Omental fat pad (tissue), 4 donors: Measurements from ENCODE around the gene TMEM129. TPM values are rescaled to one million over a fixed set of nuclear protein-coding genes. Genes with fewer than 3 reads are reported as not detected.
A peak's percentile ranks its signal among the peaks of the same experiment; 100 is the strongest.

Experiments used
- ATAC-seq: fragments of 150-250 bp; one replicate; pipeline ENCODE4 v1.9.1; 2016; ENCODE audit warnings: mild to moderate bottlenecking, moderate library complexity; ENCODE audit not compliant: low FRiP score
- DNase-seq: peaks from one replicate; pipeline ENCODE4 v3.0.0-alpha.2; 2019; ENCODE audit warnings: low spot score
- total RNA-seq, 4 donors: library from RNA; depleted of rRNA; stranded (reverse); fragments of >200 nt; gene quantifications; one replicate each; pipeline ENCODE4 v1.1.0, GENCODE V29; 2016
- TF ChIP-seq, protein P1 (sequence below), 3 donors: fragments of 450-650 bp; IDR thresholded peaks; one replicate each; pipeline ENCODE4 v1.5.1; 2016 to 2017; ENCODE audit warnings: antibody characterized with exemption in 3 of 3, mild to moderate bottlenecking in 3 of 3, moderate library complexity in 2 of 3

TMEM129 gene
- total RNA-seq, 4 donors from 2014 or later = 31.9 to 59.0 (median 43.5) TPM

GRCh38 chr4:1722551-1723118 is 1.5 kb upstream of the TMEM129 start:
- TF ChIP-seq, protein P1, sequence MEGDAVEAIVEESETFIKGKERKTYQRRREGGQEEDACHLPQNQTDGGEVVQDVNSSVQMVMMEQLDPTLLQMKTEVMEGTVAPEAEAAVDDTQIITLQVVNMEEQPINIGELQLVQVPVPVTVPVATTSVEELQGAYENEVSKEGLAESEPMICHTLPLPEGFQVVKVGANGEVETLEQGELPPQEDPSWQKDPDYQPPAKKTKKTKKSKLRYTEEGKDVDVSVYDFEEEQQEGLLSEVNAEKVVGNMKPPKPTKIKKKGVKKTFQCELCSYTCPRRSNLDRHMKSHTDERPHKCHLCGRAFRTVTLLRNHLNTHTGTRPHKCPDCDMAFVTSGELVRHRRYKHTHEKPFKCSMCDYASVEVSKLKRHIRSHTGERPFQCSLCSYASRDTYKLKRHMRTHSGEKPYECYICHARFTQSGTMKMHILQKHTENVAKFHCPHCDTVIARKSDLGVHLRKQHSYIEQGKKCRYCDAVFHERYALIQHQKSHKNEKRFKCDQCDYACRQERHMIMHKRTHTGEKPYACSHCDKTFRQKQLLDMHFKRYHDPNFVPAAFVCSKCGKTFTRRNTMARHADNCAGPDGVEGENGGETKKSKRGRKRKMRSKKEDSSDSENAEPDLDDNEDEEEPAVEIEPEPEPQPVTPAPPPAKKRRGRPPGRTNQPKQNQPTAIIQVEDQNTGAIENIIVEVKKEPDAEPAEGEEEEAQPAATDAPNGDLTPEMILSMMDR (IDR thresholded peaks at IDR 0.05) = no peak
- no peak for DNase-seq
- ATAC-seq = no peak

DNA sequence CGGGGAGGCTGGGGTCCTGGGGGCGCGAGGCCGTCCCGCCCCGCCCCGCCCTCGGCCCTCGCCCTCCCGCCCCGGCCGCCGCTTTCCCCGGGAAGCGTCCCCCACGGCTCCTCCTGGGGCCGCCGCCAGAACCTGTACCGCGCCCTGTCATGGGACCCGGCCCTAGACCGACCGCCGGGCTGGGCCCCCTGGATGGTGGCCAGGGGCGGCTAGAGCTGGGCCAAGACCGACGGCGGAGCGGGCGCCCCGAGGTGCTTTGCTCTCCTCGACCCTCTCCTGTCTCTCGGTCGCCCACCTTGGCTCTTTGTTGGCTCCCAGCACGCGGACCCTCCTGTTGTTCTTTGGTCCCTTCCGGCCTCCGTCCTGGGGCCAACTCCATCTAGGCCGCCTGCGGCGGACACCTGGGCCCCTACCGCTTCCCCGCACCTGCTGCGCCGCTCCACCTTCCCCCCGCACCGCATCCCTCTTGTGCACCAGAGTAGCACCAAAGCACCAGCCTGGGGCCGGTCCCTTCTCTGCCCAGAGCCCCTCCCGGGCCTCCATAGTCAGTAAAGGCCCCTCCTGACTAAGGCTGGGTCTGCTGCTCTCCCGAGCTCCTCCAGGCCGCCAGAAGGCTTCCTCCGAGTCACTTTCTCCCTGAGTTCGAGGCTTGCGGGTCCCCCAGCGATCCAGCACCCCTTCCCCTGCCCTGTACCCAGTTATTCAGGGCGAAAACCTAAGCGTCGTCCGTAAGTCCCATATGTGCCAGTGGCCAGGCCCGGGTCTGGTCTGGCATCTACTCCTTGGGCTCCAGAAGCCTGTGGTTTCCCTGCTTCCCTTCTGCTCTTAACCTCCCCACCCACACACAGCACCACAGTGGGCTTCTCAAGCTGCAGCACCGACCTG is 785 bp upstream of the TMEM129 start:
- TF ChIP-seq, protein P1 (IDR thresholded peaks at IDR 0.05) = no peak
- DNase-seq (no peak), ATAC-seq (no peak)

- no peak for DNase-seq
- TF ChIP-seq, protein P1 (IDR thresholded peaks at IDR 0.05) = no peak
Observed at GRCh38 chr4:1720163-1720983, 750 bp downstream of the TMEM129 start.

DNA sequence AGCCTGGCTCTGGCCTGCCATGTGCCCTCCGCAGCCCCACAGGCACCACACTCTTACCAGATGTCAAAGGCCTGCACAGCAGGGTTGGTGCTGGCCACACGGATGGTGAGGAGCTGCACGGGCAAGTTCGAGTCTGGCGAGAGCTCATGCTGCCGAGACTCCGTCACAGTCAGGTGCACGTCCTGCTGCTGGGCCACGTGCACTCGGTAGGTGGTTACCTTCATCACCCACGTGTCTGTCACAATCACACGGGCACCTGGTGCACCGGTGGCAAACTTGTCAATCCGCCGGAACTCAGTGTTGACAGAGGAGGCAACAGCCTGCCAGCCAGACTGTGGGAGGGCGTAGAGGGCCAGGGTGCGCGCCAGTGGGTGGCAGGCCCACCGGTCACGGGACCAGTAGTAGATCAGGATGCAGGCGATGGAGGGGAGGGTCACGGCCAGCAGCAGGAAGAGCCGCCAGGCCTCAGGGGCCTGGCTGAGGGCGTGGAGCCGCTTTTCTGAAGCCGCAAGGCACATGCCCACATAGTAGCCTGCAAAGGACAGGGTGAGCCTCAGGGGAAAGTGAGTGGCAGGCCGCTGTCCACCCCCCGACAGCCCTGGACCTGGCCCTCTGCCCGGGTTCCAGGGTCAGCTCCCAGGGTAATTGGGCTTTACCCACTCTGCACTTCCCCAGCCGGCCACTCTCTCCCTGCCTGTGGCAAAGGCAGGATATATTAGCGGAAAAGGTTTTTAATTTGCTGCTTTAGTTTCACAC is 2.9 kb downstream of the TMEM129 start:
- ATAC-seq (no peak), DNase-seq (no peak)
- TF ChIP-seq, protein P1 (IDR thresholded peaks at IDR 0.05) = no peak

More at GRCh38 chr4:1720163-1720983, 750 bp downstream of the TMEM129 start:
- peak; percentile 30 for ATAC-seq

GRCh38 chr4:1717129-1718094 is 3.7 kb downstream of the TMEM129 start:
- TF ChIP-seq, protein P1 (IDR thresholded peaks at IDR 0.05) = no peak
- DNase-seq (no peak), ATAC-seq (no peak)
